WTC11 (cell line): ENCODE results near the gene CDH6.

Experiments
- GTF2I ChIP-seq: fragments of 250-450 bp; sonication (Bioruptor Pico); conservative IDR thresholded peaks from 2 replicates; pipeline ENCODE4 v1.4.0; 2021; ENCODE audit warnings: mild to moderate bottlenecking
- OVOL2 ChIP-seq: fragments of 250-450 bp; sonication (Bioruptor Pico); IDR thresholded peaks from 2 replicates; pipeline ENCODE4 v1.9.0; 2021; ENCODE audit warnings: mild to moderate bottlenecking, borderline replicate concordance
- TF ChIP-seq, protein P1 (sequence below): sonication (generic); formaldehyde crosslinking; IDR thresholded peaks from 2 replicates; pipeline ENCODE4 v1.8.0; 2022; ENCODE audit warnings: mild to moderate bottlenecking, missing genetic modification reagents
- TF ChIP-seq, protein P2 (sequence below): fragments of 200-600 bp; IDR thresholded peaks from 2 replicates; pipeline ENCODE4 v1.8.0; 2022; ENCODE audit warnings: antibody characterized with exemption

GRCh38 chr5:31193116-31193515 is 370 bp upstream of the CDH6 start:
- TF ChIP-seq, protein P1, sequence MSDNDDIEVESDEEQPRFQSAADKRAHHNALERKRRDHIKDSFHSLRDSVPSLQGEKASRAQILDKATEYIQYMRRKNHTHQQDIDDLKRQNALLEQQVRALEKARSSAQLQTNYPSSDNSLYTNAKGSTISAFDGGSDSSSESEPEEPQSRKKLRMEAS: no peak
- TF ChIP-seq, protein P2, sequence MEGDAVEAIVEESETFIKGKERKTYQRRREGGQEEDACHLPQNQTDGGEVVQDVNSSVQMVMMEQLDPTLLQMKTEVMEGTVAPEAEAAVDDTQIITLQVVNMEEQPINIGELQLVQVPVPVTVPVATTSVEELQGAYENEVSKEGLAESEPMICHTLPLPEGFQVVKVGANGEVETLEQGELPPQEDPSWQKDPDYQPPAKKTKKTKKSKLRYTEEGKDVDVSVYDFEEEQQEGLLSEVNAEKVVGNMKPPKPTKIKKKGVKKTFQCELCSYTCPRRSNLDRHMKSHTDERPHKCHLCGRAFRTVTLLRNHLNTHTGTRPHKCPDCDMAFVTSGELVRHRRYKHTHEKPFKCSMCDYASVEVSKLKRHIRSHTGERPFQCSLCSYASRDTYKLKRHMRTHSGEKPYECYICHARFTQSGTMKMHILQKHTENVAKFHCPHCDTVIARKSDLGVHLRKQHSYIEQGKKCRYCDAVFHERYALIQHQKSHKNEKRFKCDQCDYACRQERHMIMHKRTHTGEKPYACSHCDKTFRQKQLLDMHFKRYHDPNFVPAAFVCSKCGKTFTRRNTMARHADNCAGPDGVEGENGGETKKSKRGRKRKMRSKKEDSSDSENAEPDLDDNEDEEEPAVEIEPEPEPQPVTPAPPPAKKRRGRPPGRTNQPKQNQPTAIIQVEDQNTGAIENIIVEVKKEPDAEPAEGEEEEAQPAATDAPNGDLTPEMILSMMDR: no peak
- no peak for TF ChIP-seq GTF2I (CRISPR knock-in tag)
- no peak for TF ChIP-seq OVOL2
